Smooth muscle cell (in vitro differentiated cells): ENCODE measurements around the gene DAPP1. TPM values are rescaled to one million over a fixed set of nuclear protein-coding genes. Genes with fewer than 3 reads are reported as not detected.

ENCODE experiments used
- DNase-seq: peaks from one replicate; lab custom pipeline; 2025; ENCODE audit not compliant: unreplicated experiment; lab: John Stamatoyannopoulos, UW
- H2AFZ ChIP-seq: fragments of 200-600 bp; sonication (generic); 2 replicates; pipeline ENCODE4 v1.6.0; 2016; ENCODE audit warnings: antibody characterized with exemption, low read depth, mild to moderate bottlenecking
- H3F3A ChIP-seq: fragments of 200-600 bp; sonication (generic); 2 replicates; pipeline ENCODE4 v1.6.0; 2017; ENCODE audit warnings: antibody characterized with exemption, low read depth
- H3K27ac ChIP-seq: fragments of 200-600 bp; sonication (generic); 2 replicates; pipeline ENCODE4 v1.5.1; 2016; ENCODE audit warnings: low read depth, mild to moderate bottlenecking
- H3K27me3 ChIP-seq: fragments of 200-600 bp; sonication (generic); 2 replicates; pipeline ENCODE4 v1.6.1; 2016; ENCODE audit warnings: low read depth, mild to moderate bottlenecking
- H3K36me3 ChIP-seq: fragments of 200-600 bp; sonication (generic); 2 replicates; pipeline ENCODE4 v1.5.1; 2016; ENCODE audit warnings: low read depth
- H3K4me1 ChIP-seq: fragments of 200-600 bp; sonication (generic); 2 replicates; pipeline ENCODE4 v1.5.1; 2016; ENCODE audit warnings: low read depth
- H3K4me2 ChIP-seq: fragments of 200-600 bp; sonication (generic); 2 replicates; pipeline ENCODE4 v1.6.0; 2016; ENCODE audit warnings: mild to moderate bottlenecking
- H3K4me3 ChIP-seq: fragments of 200-600 bp; sonication (generic); 2 replicates; pipeline ENCODE4 v1.5.1; 2016; ENCODE audit warnings: mild to moderate bottlenecking
- H3K79me2 ChIP-seq: fragments of 200-600 bp; sonication (generic); 2 replicates; pipeline ENCODE4 v1.6.0; 2016; ENCODE audit warnings: low read depth, mild to moderate bottlenecking
- H3K9ac ChIP-seq: fragments of 200-600 bp; sonication (generic); 2 replicates; pipeline ENCODE4 v1.6.0; 2016; ENCODE audit warnings: low read depth
- H3K9me3 ChIP-seq: fragments of 200-600 bp; sonication (generic); replicated peaks from 2 replicates; pipeline ENCODE4 v1.5.1; 2016; ENCODE audit warnings: low read depth
- H4K20me1 ChIP-seq: fragments of 200-600 bp; sonication (generic); 2 replicates; pipeline ENCODE4 v1.6.0; 2016; ENCODE audit warnings: low read depth
- WGBS: methylation state at CpG from one replicate; pipeline ENCODE4 v1.1.7; 2016; ENCODE audit warnings: low lambda C conversion rate; 5-methylcytosine and 5-hydroxymethylcytosine counted together
- polyA plus RNA-seq: library from polyadenylated mRNA; unstranded; fragments of >200 nt; fragmentation: Nextera tagmentation; extraction: Ambion mirVana; gene quantifications from 2 replicates; pipeline ENCODE4 v1.2.1, GENCODE V29; 2016
- total RNA-seq: library from RNA; depleted of rRNA; stranded (reverse); fragments of >200 nt; gene quantifications from 2 replicates; pipeline ENCODE4 v1.2.3, GENCODE V29; 2014
- TF ChIP-seq, protein P1 (sequence below): fragments of 200-600 bp; sonication (generic); IDR thresholded peaks from 2 replicates; pipeline ENCODE4 v1.5.1; 2017; ENCODE audit warnings: borderline replicate concordance, mild to moderate bottlenecking, antibody characterized with exemption; ENCODE audit not compliant: insufficient read depth, poor library complexity, severe bottlenecking

DAPP1 gene
- total and polyA plus RNA-seq, 2 experiments from 2014 or later: 1.0 to 7.9 TPM

GRCh38 chr4:99835942-99836341 is 19.3 kb downstream of the DAPP1 start:
- TF ChIP-seq, protein P1, sequence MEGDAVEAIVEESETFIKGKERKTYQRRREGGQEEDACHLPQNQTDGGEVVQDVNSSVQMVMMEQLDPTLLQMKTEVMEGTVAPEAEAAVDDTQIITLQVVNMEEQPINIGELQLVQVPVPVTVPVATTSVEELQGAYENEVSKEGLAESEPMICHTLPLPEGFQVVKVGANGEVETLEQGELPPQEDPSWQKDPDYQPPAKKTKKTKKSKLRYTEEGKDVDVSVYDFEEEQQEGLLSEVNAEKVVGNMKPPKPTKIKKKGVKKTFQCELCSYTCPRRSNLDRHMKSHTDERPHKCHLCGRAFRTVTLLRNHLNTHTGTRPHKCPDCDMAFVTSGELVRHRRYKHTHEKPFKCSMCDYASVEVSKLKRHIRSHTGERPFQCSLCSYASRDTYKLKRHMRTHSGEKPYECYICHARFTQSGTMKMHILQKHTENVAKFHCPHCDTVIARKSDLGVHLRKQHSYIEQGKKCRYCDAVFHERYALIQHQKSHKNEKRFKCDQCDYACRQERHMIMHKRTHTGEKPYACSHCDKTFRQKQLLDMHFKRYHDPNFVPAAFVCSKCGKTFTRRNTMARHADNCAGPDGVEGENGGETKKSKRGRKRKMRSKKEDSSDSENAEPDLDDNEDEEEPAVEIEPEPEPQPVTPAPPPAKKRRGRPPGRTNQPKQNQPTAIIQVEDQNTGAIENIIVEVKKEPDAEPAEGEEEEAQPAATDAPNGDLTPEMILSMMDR: no peak
- H4K20me1 ChIP-seq: no peaks in the 10 kb centered on the region
- no peaks in the 10 kb centered on the region for H3F3A ChIP-seq
- no peak overlapping the region for H3K4me2 ChIP-seq
- no peak for DNase-seq
- WGBS: 100% methylated on average over 2 of the region's 2 CpGs
- no peak overlapping the region for H2AFZ ChIP-seq
- H3K36me3 ChIP-seq: no peaks in the 10 kb centered on the region
- no peaks in the 10 kb centered on the region for H3K4me1 ChIP-seq
- no peaks in the 10 kb centered on the region for H3K27me3 ChIP-seq
- H3K9me3 ChIP-seq: no peaks in the 10 kb centered on the region
- no peaks in the 10 kb centered on the region for H3K79me2 ChIP-seq
- H3K27ac ChIP-seq: no peak overlapping the region
- H3K9ac ChIP-seq: no peak overlapping the region
- H3K4me3 ChIP-seq: no peak overlapping the region

GRCh38 chr4:99838927-99839326 is 22.3 kb downstream of the DAPP1 start:
- WGBS: 59% methylated on average over 2 of the region's 2 CpGs
- no peak overlapping the region for H2AFZ ChIP-seq
- H3K4me2 ChIP-seq: no peak overlapping the region
- H3K79me2 ChIP-seq: no peaks in the 10 kb centered on the region
- H3K27ac ChIP-seq: peak overlapping the region; percentile 34
- H3K9me3 ChIP-seq: no peaks in the 10 kb centered on the region
- no peak overlapping the region for H3K4me3 ChIP-seq
- no peaks in the 10 kb centered on the region for H3K36me3 ChIP-seq
- H3K9ac ChIP-seq: no peak overlapping the region
- H3K27me3 ChIP-seq: no peaks in the 10 kb centered on the region
- H4K20me1 ChIP-seq: no peaks in the 10 kb centered on the region
- TF ChIP-seq, protein P1: no peak
- H3K4me1 ChIP-seq: no peaks in the 10 kb centered on the region
- no peak for DNase-seq
- no peaks in the 10 kb centered on the region for H3F3A ChIP-seq

- Histone ChIP-seq H3K27me3 (no peaks in the 10 kb centered on the region), H3K4me3 (no peak overlapping the region), H3F3A (no peaks in the 10 kb centered on the region), H3K9me3 (no peaks in the 10 kb centered on the region), H3K9ac (no peak overlapping the region), H3K4me1 (no peaks in the 10 kb centered on the region), H4K20me1 (no peaks in the 10 kb centered on the region), H3K4me2 (no peak overlapping the region), H3K79me2 (no peaks in the 10 kb centered on the region), H3K36me3 (no peaks in the 10 kb centered on the region), H2AFZ (no peak overlapping the region), H3K27ac (peak overlapping the region; percentile 36)
- DNase-seq: no peak
- 80% methylated on average over 4 of the region's 4 CpGs for WGBS
- TF ChIP-seq, protein P1: no peak
Observed at GRCh38 chr4:99841129-99841528, 24.5 kb downstream of the DAPP1 start.

DNA sequence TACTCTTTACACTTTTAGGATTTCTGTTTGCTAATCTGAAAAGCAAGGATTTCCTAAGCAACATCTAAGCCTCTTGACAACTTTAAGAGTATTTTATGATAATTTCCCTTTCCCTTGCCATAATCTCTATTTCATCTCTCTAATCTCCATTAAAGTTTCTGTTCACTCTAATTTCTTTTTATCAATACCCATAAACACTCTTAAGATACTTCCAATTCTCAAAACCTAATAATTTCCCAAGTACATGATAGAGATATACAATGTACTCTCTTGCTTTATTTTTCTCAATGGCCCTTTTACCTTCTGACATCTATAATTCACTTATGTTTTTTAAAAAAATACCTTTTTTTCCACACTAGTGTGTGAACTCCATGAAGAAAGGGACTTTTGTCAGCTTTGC is 26.8 kb downstream of the DAPP1 start:
- Histone ChIP-seq H2AFZ (no peak overlapping the region), H3K4me2 (no peak overlapping the region), H3K27me3 (no peaks in the 10 kb centered on the region), H3K9me3 (no peaks in the 10 kb centered on the region), H3K4me3 (no peak overlapping the region), H3K4me1 (no peaks in the 10 kb centered on the region), H3K9ac (no peak overlapping the region), H3K79me2 (no peaks in the 10 kb centered on the region), H3F3A (no peaks in the 10 kb centered on the region), H3K27ac (no peak overlapping the region), H3K36me3 (no peaks in the 10 kb centered on the region), H4K20me1 (no peaks in the 10 kb centered on the region)
- TF ChIP-seq, protein P1: no peak
- no peak for DNase-seq
